Heart right ventricle (tissue), 16 donors: Measurements from ENCODE around the gene PRAMEF1. TPM values are rescaled to one million over a fixed set of nuclear protein-coding genes. Genes with fewer than 3 reads are reported as not detected.

ENCODE experiments used
- ATAC-seq, 8 donors: fragments of 200-7000 bp; cut with Tn5 transposase; one replicate each; pipeline ENCODE4 v1.9.1; 2020; ENCODE audit warnings: mild to moderate bottlenecking in 8 of 8, moderate library complexity in 8 of 8, moderate number of reproducible peaks in 1 of 8
- DNase-seq, 2 donors: peaks; one replicate each; pipeline ENCODE4 v3.0.0-alpha.2; 2020
- H3K27ac ChIP-seq, 10 donors: fragments of 200-600 bp; sonication (generic) in 2 of 10; one replicate each; pipeline versions ENCODE4 v1.5.0 to v1.8.0; 2020 to 2022; ENCODE audit warnings: mild to moderate bottlenecking in 3 of 10
- H3K27me3 ChIP-seq, 7 donors: fragments of 200-600 bp; one replicate each; pipeline ENCODE4 v1.8.0; 2021 to 2022; ENCODE audit warnings: mild to moderate bottlenecking in 2 of 7
- H3K36me3 ChIP-seq, 9 donors: fragments of 200-600 bp; sonication (generic) in 1 of 9; one replicate each; pipeline versions ENCODE4 v1.5.0 to v1.8.0; 2020 to 2022; ENCODE audit warnings: mild to moderate bottlenecking in 2 of 9
- H3K4me1 ChIP-seq, 9 donors: fragments of 200-600 bp; sonication (generic) in 1 of 9; one replicate each; pipeline versions ENCODE4 v1.5.0 to v1.8.0; 2020 to 2022; ENCODE audit warnings: mild to moderate bottlenecking in 4 of 9
- H3K4me3 ChIP-seq, 10 donors: fragments of 200-600 bp; sonication (generic) in 2 of 10; one replicate each; pipeline versions ENCODE4 v1.5.0 to v1.8.0; 2020 to 2022; ENCODE audit warnings: mild to moderate bottlenecking in 7 of 10, moderate library complexity in 2 of 10
- H3K9me3 ChIP-seq, 11 donors: fragments of 200-600 bp in 10 of 11; sonication (generic) in 2 of 11; one replicate each; pipeline versions ENCODE4 v1.5.0 to v1.8.0; 2013 to 2022; ENCODE audit warnings: mild to moderate bottlenecking in 2 of 11, control low read depth in 1 of 11, moderate library complexity in 1 of 11
- WGBS, 2 donors: extraction: QIAGEN DNeasy Blood & Tissue Kit; methylation state at CpG; one replicate each; pipeline ENCODE4 v1.1.7; 2013; ENCODE audit warnings: inconsistent platforms in 1 of 2; 5-methylcytosine and 5-hydroxymethylcytosine counted together
- intact Hi-C, 10 donors: fragments of 100-400 bp; cut with DNase I; formaldehyde crosslinking; loops; one replicate each; pipeline versions ENCODE4 v1.11.1 to v1.14.2; 2022
- polyA plus RNA-seq, 2 donors: library from polyadenylated mRNA; stranded (reverse); fragments of 200-250 nt; gene quantifications; one replicate each; pipeline ENCODE4 v1.2.3, GENCODE V29; 2013
- total RNA-seq, 10 donors: library from RNA; stranded (reverse); fragmentation: NEBNext Ultra II Directional in 3 of 10; extraction: Animal tissue kit (Norgen Biotek cat#: 25700) in 3 of 10; gene quantifications; one replicate each; pipeline versions ENCODE4 v1.2.1 to v1.2.4, GENCODE V29; 2021 to 2023
- TF ChIP-seq, protein P1 (sequence below), 9 donors: fragments of 200-600 bp; sonication (generic) in 2 of 9; IDR thresholded peaks; one replicate each; pipeline versions ENCODE4 v1.5.0 to v1.8.0; 2021 to 2022; ENCODE audit warnings: antibody characterized with exemption in 9 of 9, mild to moderate bottlenecking in 5 of 9, moderate library complexity in 1 of 9
- donor health status: Arrhythmogenic right ventricular cardiomyopathy.
- donor health status: ischemic (EF 13 %, LVEDD 7.1; RV severe dilation, severe dysfunction).
- donor health status: healthy with polysubstance abuse.
- donor health status: DM: no; HTN: yes; CAD: no.
- donor health status: DM: no; HTN: no; CAD: no.
- donor health status: ischemic (EF 25% LVEDD 6.9; RV normal size, moderate dysfunction).
- donor health status: ischemic (EF 25% LVEDD 5.7; RV mildly dilated, moderate dysfunction).
- donor health status: healthy.
- donor health status: DM: yes; HTN: yes; CAD: no.
- donor health status: Ischemic cardiomyopathy.
- donor health status: ischemic (EF 35%, LVEDD 5.7; RV mildly dilated, moderate dysfunction).
- donor health status: nonischemic (EF 11% LVEDD 7.7; RV severe dilation, severe dysfunction).
- donor health status: DM: yes; HTN: yes; CAD: no.
- donor health status: PGD.
- donor health status: ischemic (EF 29% LVEDD 5.4; RV normal size, mild dysfunction).
- donor health status: nonischemic (EF 23%, LVEDD 6.1; RV moderate dilation, normal function).

The PRAMEF1 gene
- total and polyA plus RNA-seq, 12 donors: not detected

DNA sequence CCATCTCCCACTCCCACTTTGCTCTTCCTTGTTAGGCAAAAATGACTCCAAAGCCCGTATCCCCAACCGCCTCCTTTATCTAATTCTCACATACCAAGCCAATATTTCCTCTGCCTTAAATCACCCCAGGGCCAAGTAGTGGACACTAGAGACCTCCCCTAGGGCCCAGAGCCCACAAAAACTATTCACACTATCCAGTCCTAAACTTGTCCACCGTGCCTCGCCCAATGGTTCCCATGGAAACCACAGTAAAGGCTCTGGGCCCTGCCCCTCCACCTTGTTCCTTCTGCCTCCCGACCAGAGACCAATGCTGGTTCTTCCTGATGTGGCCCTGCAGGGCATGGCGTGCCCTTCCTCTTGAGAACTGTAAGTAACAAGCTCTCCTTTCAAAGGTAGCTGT lies 33.4 kb upstream of the PRAMEF1 start:
- Histone ChIP-seq H3K27ac (no peak overlapping the region), H3K27me3 (peaks cover 0 to 50% (median 22%) of the 10 kb centered on the region in 7 donors), H3K36me3 (no peaks in the 10 kb centered on the region), H3K9me3 (no peaks in the 10 kb centered on the region), H3K4me3 (no peak overlapping the region), H3K4me1 (no peaks in the 10 kb centered on the region)
- DNase-seq (no peak), ATAC-seq (no peak)
- TF ChIP-seq, protein P1, sequence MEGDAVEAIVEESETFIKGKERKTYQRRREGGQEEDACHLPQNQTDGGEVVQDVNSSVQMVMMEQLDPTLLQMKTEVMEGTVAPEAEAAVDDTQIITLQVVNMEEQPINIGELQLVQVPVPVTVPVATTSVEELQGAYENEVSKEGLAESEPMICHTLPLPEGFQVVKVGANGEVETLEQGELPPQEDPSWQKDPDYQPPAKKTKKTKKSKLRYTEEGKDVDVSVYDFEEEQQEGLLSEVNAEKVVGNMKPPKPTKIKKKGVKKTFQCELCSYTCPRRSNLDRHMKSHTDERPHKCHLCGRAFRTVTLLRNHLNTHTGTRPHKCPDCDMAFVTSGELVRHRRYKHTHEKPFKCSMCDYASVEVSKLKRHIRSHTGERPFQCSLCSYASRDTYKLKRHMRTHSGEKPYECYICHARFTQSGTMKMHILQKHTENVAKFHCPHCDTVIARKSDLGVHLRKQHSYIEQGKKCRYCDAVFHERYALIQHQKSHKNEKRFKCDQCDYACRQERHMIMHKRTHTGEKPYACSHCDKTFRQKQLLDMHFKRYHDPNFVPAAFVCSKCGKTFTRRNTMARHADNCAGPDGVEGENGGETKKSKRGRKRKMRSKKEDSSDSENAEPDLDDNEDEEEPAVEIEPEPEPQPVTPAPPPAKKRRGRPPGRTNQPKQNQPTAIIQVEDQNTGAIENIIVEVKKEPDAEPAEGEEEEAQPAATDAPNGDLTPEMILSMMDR (IDR thresholded peaks at IDR 0.05): no peak
- intact Hi-C loops: no loop called here
- 67 to 72% methylated on average over 6 of the region's 6 CpGs for WGBS, 2 donors

DNA sequence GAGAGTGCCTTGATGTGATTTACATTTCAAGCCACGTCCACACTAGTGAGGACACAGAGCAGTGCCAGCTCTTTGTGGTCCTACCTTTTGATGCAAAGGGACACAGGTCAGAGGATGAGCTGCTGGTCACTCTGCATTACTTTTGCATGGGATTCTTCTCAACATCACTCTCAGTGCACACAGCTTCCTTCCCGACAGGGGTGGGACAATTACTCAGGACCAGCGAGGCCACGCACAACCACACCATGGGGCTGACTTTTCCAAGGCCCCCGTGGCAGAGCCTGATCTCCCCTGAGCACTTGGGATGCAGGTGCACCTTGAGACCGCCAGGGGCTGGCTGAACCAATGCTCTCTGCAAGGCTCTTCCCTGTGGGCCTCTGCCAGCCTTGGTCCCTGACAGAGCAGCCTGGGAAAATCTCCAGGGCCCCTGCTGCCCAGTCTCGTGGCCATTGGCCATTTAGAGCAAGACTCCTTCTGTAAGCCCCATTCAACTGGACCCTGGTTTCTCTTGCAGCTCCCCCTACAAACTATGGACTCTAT lies 30.9 kb upstream of the PRAMEF1 start:
- H3K4me3 ChIP-seq: no peak overlapping the region
- no peak for DNase-seq
- H3K9me3 ChIP-seq: no peaks in the 10 kb centered on the region
- no peak overlapping the region for H3K27ac ChIP-seq
- intact Hi-C loops: no loop called here
- H3K4me1 ChIP-seq: no peaks in the 10 kb centered on the region
- H3K27me3 ChIP-seq: peaks cover 0 to 48% (median 23%) of the 10 kb centered on the region in 7 donors
- no peaks in the 10 kb centered on the region for H3K36me3 ChIP-seq
- 56 to 57% methylated on average over 7 of the region's 7 CpGs for WGBS, 2 donors
- no peak for ATAC-seq
- TF ChIP-seq, protein P1 (IDR thresholded peaks at IDR 0.05): no peak

DNA sequence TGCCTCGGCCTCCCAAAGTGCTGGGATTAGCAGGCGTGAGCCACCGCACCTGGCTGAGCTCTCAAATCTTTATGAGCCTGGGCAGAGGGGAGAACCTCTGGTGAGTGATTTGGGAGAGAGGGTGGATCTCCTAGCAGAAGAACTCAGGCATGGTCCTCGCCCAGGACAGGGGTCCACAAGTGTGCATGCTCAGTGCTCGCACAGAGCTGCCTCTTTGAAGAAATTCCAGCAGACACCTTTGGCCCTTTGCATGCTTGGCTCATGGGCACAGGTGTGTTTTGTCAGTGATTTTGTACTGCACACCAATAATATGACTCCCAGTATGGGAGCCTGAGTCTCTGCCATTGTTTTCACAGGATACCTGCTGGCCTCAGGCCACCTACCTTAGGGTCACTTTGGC lies 29.4 kb upstream of the PRAMEF1 start:
- WGBS, 2 donors: 77 to 89% methylated on average over 5 of the region's 5 CpGs
- ATAC-seq (no peak), DNase-seq (no peak)
- TF ChIP-seq, protein P1 (IDR thresholded peaks at IDR 0.05): no peak
- H3K27ac ChIP-seq: no peak overlapping the region
- intact Hi-C loops: no loop called here
- H3K4me3 ChIP-seq: no peak overlapping the region
- H3K9me3 ChIP-seq: peaks cover 0 to 2% (median 0%) of the 10 kb centered on the region in 11 donors
- no peaks in the 10 kb centered on the region for H3K4me1 ChIP-seq
- H3K36me3 ChIP-seq: no peaks in the 10 kb centered on the region
- H3K27me3 ChIP-seq: peaks cover 0 to 37% (median 22%) of the 10 kb centered on the region in 7 donors

DNA sequence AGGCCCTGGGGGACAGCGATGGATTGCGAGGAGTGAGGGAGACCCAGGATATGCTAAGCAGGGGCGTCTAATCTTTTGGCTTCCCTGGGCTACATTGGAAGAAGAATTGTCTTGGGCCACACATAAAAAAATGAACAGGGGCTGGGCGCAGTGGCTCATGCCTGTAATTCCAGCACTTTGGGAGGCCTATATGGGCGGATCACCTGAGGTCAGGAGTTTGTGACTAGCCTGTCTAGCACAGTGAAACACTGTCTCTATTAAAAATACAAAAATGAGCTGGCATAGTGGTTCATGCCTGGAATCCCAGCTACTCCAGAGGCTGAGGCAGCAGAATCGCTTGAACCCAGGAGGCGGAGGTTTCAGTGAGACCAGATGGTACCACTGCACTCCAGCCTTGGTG lies 28.4 kb upstream of the PRAMEF1 start:
- intact Hi-C loops: no loop called here
- no peak for ATAC-seq
- peaks cover 0 to 5% (median 0%) of the 10 kb centered on the region in 11 donors for H3K9me3 ChIP-seq
- no peaks in the 10 kb centered on the region for H3K4me1 ChIP-seq
- 76 to 78% methylated on average over 7 of the region's 7 CpGs for WGBS, 2 donors
- no peaks in the 10 kb centered on the region for H3K36me3 ChIP-seq
- TF ChIP-seq, protein P1 (IDR thresholded peaks at IDR 0.05): no peak
- no peak for DNase-seq
- peaks cover 0 to 38% (median 22%) of the 10 kb centered on the region in 7 donors for H3K27me3 ChIP-seq
- H3K27ac ChIP-seq: no peak overlapping the region
- H3K4me3 ChIP-seq: no peak overlapping the region
